HUES48 (cell line): ENCODE measurements around the gene HSPA5.

Experiments
- H3K27ac ChIP-seq: one replicate; pipeline ENCODE4 v1.7.0; 2013; ENCODE audit warnings: low read depth, low read length, inconsistent platforms
- H3K27me3 ChIP-seq: 2 replicates; pipeline ENCODE4 v1.6.1; 2013; ENCODE audit warnings: mild to moderate bottlenecking, low read length; ENCODE audit not compliant: control insufficient read depth, insufficient read depth
- H3K36me3 ChIP-seq: 2 replicates; pipeline ENCODE4 v1.6.1; 2013; ENCODE audit warnings: low read length; ENCODE audit not compliant: control insufficient read depth, insufficient read depth
- H3K4me1 ChIP-seq: 2 replicates; pipeline ENCODE4 v1.6.1; 2013; ENCODE audit warnings: mild to moderate bottlenecking, low read length; ENCODE audit not compliant: control insufficient read depth, insufficient read depth
- H3K4me3 ChIP-seq: 2 replicates; pipeline ENCODE4 v1.5.1; 2013; ENCODE audit warnings: mild to moderate bottlenecking, low read depth, low read length
- H3K9ac ChIP-seq: 2 replicates; pipeline ENCODE4 v1.6.1; 2013; ENCODE audit warnings: mild to moderate bottlenecking, low read depth, low read length, moderate library complexity
- H3K9me3 ChIP-seq: 2 replicates; pipeline ENCODE4 v1.6.1; 2013; ENCODE audit warnings: low read length; ENCODE audit not compliant: control insufficient read depth, insufficient read depth

Gene HSPA5

DNA sequence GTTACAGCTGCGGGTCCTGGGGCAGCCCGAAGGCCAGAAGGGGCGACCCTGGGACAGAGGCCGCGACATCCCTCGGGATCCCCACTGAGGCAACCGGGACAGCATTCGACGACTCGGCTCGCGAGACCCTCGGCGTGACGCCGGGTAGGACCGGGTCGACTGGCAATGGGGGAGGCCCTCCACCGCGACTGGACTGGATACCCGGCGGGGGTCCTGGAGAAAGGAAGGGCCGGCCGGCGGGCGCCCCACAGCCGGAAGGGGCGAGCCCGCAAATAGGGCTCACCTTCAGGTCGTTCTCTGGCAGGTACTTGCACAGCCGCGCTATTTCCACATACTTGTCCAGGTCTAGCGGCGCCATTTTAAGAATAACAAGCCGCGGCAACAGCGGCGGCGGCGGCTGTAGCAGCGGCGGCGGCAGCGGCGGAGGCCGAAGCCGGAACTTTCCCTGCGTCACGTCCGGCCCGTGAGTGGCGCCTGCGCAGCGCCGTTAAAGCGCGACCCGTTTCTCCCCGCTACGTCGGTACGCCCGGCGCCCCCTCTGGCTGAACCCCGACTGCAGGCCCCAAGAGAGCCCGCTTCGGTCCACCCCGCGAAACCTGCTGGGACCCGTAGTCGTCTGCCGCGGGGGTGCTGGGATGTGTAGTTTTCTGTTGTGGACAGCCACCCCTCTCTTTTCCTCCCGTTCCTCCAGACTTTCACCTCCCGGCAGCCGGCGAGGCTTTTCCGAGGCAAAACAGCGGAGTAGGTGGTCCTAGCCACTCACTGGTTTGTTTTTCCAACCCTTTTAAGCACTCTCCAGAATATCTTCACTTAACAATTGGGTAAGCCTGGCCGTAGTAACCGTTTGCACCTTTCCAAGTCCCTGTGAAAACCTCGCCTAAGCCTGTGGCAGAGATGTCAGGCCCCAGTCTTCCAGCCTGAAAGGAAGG is 51.5 kb downstream of the HSPA5 start, which contains the start of gene PPP6C:
TSS of gene PPP6C (minus strand) at position 443 of the 929 bp plus-strand sequence. CDS start at position 358, 85 bp downstream.
- Histone ChIP-seq H3K9ac (peak within 1 kb of the TSS; percentile 92), H3K36me3 (no peaks in the 10 kb centered on the region), H3K9me3 (no peaks in the 10 kb centered on the region), H3K4me1 (peaks cover 5% of the 10 kb centered on the region; the same call in 1 of the 2 replicates), H3K27me3 (no peaks in the 10 kb centered on the region), H3K27ac (peak within 1 kb of the TSS; percentile 97), H3K4me3 (peak within 1 kb of the TSS; percentile 95)

DNA sequence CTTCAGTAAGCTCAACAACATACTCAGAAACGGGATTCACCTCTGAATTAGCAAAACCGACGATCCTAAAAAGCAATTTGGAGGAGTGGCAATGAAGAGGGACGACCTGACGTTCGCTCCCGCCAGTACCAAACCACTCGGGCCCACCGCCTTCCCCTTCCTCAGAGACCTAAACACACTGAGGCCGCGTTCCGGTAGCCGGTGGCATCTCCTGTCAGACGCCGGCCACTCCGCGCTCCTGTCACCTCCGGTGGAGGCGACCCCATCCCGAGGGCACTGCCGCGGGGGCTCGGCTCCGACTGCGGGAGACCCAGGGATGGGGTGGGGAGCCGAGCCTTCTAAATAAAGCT is 52.2 kb downstream of the HSPA5 start:
- Histone ChIP-seq H3K9me3 (no peaks in the 10 kb centered on the region), H3K36me3 (no peaks in the 10 kb centered on the region), H3K27ac (peak overlapping the region; percentile 97), H3K9ac (peak overlapping the region; percentile 92), H3K4me3 (peak overlapping the region; percentile 95), H3K4me1 (peaks cover 5% of the 10 kb centered on the region; the same call in 1 of the 2 replicates), H3K27me3 (no peaks in the 10 kb centered on the region)
